NCI-H187 (cell line): Measurements from ENCODE around the gene KIZ.
"Not testable (repeated sequence)": the region's sequence is repeated elsewhere in the genome, so short reads cannot be mapped to it uniquely, and the experiment has no call there.

Source experiments
- DNase-seq, 2 experiments: peaks; one replicate each; lab custom pipeline; 2025; lab: John Stamatoyannopoulos, UW

The KIZ gene

GRCh38 chr20:21137078-21137477 lies 11.2 kb downstream of the KIZ start:
- DNase-seq = no peak

- no peak for DNase-seq
Observed at GRCh38 chr20:21139881-21140566, 14.1 kb downstream of the KIZ start.

- no peak for DNase-seq
Observed at GRCh38 chr20:21141825-21142224, 15.9 kb downstream of the KIZ start.

- DNase-seq = no peak
Observed at GRCh38 chr20:21143194-21143890, 17.5 kb downstream of the KIZ start.

- no peak for DNase-seq
Observed at GRCh38 chr20:21145424-21145823, 19.5 kb downstream of the KIZ start.

- no peak for DNase-seq
Observed at GRCh38 chr20:21146215-21146614, 20.3 kb downstream of the KIZ start.

GRCh38 chr20:21147593-21147992 lies 21.7 kb downstream of the KIZ start:
- no peak for DNase-seq

GRCh38 chr20:21149344-21149743 lies 23.5 kb downstream of the KIZ start:
- no peak for DNase-seq

- DNase-seq = no peak
Observed at GRCh38 chr20:21151791-21152190, 25.9 kb downstream of the KIZ start.

- no peak for DNase-seq
Observed at GRCh38 chr20:21154692-21155091, 28.8 kb downstream of the KIZ start.

- DNase-seq = no peak
Observed at GRCh38 chr20:21155268-21155667, 29.4 kb downstream of the KIZ start.

GRCh38 chr20:21156266-21156665 lies 30.4 kb downstream of the KIZ start:
- no peak for DNase-seq

GRCh38 chr20:21157006-21157405 lies 31.1 kb downstream of the KIZ start:
- DNase-seq = no peak

GRCh38 chr20:21159658-21160380 lies 33.9 kb downstream of the KIZ start:
- DNase-seq = no peak

- DNase-seq = no peak
Observed at GRCh38 chr20:21161926-21162325, 36.0 kb downstream of the KIZ start.

GRCh38 chr20:21162631-21163030 lies 36.7 kb downstream of the KIZ start:
- DNase-seq = no peak

GRCh38 chr20:21166801-21167200 lies 40.9 kb downstream of the KIZ start:
- DNase-seq = no peak

GRCh38 chr20:21167261-21167660 lies 41.4 kb downstream of the KIZ start:
- DNase-seq = no peak

GRCh38 chr20:21168061-21168460 lies 42.2 kb downstream of the KIZ start:
- not testable (repeated sequence) for DNase-seq

- no peak for DNase-seq
Observed at GRCh38 chr20:21172626-21173025, 46.7 kb downstream of the KIZ start.

- DNase-seq = no peak
Observed at GRCh38 chr20:21173485-21173884, 47.6 kb downstream of the KIZ start.

GRCh38 chr20:21174516-21175239 lies 48.8 kb downstream of the KIZ start:
- no peak for DNase-seq
